GM12873 (cell line): ENCODE results near the gene KRTAP10-3.

Source experiments
- TF ChIP-seq, protein P1 (sequence below): IDR thresholded peaks from 2 replicates; pipeline ENCODE4 v1.5.1; 2012; ENCODE audit warnings: low read depth, mild to moderate bottlenecking, moderate library complexity, low read length, control low read depth; ENCODE audit not compliant: insufficient read depth; ENCODE audit errors: missing control alignments

The KRTAP10-3 gene

DNA sequence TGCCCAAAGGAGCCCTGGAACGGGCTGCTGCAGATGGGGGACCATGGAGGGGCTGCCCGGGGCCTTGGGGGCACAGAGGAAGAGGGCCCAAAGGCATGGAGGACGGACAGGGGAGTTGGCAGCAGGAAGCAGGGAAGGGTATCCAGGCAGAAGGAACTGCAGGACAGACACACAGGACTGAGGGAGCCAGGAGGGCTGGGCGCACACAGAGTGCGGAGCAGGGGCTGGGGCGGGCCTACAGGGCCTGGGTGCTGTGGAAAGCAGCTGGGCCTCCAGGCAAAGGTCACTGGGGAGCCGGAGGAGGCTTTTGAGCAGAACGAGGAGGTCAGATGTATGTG, 46.7 kb downstream of the KRTAP10-3 start:
- TF ChIP-seq, protein P1, sequence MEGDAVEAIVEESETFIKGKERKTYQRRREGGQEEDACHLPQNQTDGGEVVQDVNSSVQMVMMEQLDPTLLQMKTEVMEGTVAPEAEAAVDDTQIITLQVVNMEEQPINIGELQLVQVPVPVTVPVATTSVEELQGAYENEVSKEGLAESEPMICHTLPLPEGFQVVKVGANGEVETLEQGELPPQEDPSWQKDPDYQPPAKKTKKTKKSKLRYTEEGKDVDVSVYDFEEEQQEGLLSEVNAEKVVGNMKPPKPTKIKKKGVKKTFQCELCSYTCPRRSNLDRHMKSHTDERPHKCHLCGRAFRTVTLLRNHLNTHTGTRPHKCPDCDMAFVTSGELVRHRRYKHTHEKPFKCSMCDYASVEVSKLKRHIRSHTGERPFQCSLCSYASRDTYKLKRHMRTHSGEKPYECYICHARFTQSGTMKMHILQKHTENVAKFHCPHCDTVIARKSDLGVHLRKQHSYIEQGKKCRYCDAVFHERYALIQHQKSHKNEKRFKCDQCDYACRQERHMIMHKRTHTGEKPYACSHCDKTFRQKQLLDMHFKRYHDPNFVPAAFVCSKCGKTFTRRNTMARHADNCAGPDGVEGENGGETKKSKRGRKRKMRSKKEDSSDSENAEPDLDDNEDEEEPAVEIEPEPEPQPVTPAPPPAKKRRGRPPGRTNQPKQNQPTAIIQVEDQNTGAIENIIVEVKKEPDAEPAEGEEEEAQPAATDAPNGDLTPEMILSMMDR = no peak

DNA sequence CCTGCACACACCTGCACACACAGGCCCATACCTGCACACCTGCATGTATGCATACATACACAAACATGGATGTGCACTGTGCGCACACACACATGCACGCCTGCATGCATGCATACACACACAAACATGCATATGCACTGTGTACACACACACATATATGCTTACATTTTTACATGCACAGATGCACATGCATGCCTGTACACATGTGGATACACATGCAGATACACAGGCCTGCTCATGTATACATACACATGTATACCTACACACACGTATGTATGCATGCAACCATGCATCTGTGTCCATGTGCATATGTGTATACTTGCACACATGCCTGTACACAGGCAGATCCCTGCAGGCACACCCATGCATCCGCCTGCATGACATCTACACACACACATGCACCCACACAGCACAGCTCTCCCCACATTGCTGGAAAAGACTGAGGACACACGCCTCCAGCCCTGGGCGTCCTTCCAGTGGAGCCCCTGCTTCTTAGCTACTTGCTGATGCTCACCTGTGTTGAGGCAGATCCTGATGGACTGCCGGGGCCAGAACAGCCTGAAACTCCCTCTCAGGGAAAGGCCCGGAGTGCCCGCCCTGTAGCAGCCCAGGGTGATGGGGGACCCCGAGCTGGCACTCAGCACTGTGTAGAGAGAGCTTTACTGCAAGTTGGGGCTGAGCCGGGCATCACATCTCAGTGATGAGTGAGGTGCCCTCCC, 47.2 kb downstream of the KRTAP10-3 start:
- TF ChIP-seq, protein P1 = no peak

DNA sequence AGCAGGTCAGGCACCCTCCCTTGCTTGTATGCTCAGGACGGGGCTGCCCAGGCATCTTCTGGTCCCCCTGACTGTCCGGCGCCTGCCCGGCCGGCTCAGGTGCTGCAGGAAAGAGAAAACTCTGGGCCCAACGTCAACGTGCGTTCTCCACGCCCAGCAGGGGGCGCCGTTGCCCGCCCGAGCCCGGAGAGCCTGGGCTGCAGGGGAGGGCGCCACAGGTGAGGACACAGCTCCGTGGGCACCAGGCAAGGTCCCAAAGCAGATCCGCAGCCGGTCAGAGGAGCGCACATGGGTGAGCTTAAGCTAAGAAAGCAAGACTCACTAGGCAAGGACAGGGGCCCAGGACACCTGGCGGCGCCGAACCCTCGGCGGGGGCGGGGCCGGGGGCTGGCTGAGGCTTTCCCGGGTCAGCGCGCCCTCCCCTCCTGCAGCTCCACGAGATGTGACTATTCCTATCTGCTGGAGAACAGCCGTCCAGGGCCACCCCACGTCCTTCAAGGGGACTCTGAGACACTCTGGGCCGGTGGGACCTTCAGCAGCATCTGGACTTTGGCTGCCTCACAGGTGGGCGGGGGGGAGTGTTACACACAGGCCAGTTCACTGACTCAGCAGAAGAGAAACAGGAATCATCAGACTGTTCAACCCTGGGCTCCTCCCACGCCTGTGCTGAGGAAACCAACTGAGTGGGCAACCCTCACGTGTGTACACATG, 47.9 kb downstream of the KRTAP10-3 start:
- TF ChIP-seq, protein P1 = peak; percentile 81

DNA sequence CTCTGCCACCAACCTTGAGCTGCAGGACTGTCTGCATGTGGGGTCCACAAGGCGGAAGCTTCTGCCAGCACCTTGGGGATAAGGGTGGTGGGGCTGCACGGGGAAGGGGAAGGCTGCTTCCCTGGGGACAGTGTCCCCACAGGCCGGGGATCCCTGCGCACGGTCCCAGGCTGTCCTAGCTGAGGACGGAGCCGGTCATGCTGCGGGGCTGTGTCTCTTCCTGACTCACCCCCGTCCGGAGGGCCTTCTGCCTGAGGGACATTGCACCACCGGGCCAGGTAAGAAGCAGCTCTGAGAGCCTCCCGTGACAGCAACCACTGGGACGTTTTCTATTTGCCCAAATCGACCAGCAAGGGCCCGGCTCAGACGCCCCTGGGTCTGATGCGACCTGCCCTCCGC, 48.5 kb downstream of the KRTAP10-3 start:
- TF ChIP-seq, protein P1 = no peak

DNA sequence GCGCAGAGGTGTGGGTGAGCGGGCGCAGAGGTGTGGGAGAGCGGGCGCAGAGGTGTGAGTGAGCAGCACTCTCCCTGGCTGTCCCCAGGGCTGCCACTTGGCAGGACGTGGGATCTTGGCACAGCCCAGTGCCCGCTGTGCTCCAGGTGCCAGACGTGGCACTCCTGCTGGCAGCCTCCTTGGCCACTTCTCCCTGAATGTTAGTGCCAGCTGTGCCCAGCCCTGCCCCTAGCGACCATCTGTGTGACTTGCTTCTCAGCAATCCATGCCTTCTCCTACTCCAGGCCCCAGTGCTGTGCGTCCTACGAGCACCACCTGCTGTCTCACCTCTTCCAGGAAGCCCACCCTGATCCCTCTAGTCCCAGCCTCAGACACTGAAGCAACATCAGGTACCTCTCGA, 49.1 kb downstream of the KRTAP10-3 start:
- TF ChIP-seq, protein P1 = peak; percentile 35

DNA sequence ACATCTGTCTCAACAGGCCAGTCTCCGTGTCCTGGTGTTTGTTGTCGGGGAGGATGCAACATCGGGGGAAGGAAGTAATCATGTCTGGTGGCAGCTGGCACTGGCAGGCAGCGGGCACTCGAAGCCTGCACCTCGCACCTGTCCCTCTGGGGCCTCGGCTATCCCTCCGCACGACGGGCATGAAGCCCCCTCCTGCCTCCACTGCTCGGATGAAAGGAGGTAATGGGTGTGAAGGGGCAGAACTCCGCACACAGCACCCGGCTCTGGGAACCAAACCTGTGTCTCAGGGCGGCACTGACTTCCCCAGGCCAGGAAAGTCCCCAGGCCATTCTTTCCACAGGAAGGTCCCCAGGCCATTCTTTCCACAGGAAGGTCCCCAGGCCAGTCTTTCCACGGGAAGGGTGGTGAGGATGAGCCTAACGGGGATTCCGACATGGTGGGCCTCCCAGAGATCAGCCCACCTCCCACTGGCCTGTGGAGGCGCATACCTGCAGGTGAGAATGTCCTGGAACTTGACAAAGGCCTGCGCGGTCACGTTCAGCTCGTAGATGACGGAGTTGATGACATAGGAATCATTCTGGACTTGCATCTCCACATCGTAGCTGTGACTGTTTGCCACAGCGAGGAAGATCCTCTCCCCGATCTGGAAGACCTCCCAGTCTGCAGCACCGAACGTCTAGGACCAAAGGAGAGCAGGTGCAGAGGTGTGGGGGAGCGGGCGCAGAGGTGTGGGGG, 49.7 kb downstream of the KRTAP10-3 start:
- TF ChIP-seq, protein P1 = no peak

DNA sequence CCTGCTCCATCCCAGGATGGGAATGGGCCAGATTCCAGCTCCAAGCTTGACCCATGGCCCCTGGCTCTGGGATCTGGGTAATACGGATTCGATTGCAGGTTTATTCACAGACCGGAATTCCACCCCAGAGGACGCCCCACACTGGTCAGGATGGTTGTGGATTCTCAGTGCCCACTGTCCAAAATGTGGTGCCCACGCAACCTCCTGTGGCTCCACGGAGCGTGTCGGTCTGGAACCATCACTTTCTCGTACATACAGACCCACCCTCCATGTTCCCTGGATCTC, 50.2 kb downstream of the KRTAP10-3 start:
- TF ChIP-seq, protein P1 = no peak
